Measurements from ENCODE around the gene SGSM1.

Gene SGSM1

GRCh38 chr22:24969560-24970301 is 163.7 kb downstream of the SGSM1 start:
- no peaks in the 10 kb centered on the region for H3K4me1 ChIP-seq (ENCODE audit: insufficient read depth, low read length, poor library complexity, severe bottlenecking)
- no peaks in the 10 kb centered on the region for H3F3A ChIP-seq (ENCODE audit: low read depth)
- no peak overlapping the region for H3K9ac ChIP-seq (ENCODE audit: low read depth, low read length, poor library complexity, severe bottlenecking)
- H3K4me2 ChIP-seq (ENCODE audit: low read depth, low read length, poor library complexity, severe bottlenecking): no peak overlapping the region
- no peaks in the 10 kb centered on the region for H3K36me3 ChIP-seq (ENCODE audit: insufficient read depth, low read length)
- no peak overlapping the region for H3K4me3 ChIP-seq (ENCODE audit: low read length, poor library complexity, severe bottlenecking)
- H3K79me2 ChIP-seq (ENCODE audit: insufficient read depth, low read length): no peaks in the 10 kb centered on the region
- no peaks in the 10 kb centered on the region for H3K9me2 ChIP-seq (replicated peaks; ENCODE audit: low read depth, low read length)
- no peaks in the 10 kb centered on the region for H4K20me1 ChIP-seq (ENCODE audit: insufficient read depth, low read length, poor library complexity, severe bottlenecking)
- no peak overlapping the region for H2AFZ ChIP-seq (ENCODE audit: low read length)
- H3K27me3 ChIP-seq (ENCODE audit: insufficient read depth, low read length, poor library complexity, severe bottlenecking): no peaks in the 10 kb centered on the region
- TF ChIP-seq EZH2phosphoT487 (IDR thresholded peaks at IDR 0.05; ENCODE audit: borderline replicate concordance) (no peak), CTCF (conservative IDR thresholded peaks at IDR 0.05; ENCODE audit: low read length) (no peak)
- no peaks in the 10 kb centered on the region for H3K9me3 ChIP-seq (ENCODE audit: insufficient read depth, low read depth, low read length)

- no peaks in the 10 kb centered on the region for H3F3A ChIP-seq (ENCODE audit: low read depth)
- no peak for TF ChIP-seq EZH2phosphoT487 (IDR thresholded peaks at IDR 0.05; ENCODE audit: borderline replicate concordance)
- TF ChIP-seq CTCF (conservative IDR thresholded peaks at IDR 0.05; ENCODE audit: low read length): no peak
- no peaks in the 10 kb centered on the region for H3K4me1 ChIP-seq (ENCODE audit: insufficient read depth, low read length, poor library complexity, severe bottlenecking)
- no peaks in the 10 kb centered on the region for H3K79me2 ChIP-seq (ENCODE audit: insufficient read depth, low read length)
- H3K9me2 ChIP-seq (replicated peaks; ENCODE audit: low read depth, low read length): no peaks in the 10 kb centered on the region
- no peak overlapping the region for H3K9ac ChIP-seq (ENCODE audit: low read depth, low read length, poor library complexity, severe bottlenecking)
- no peaks in the 10 kb centered on the region for H4K20me1 ChIP-seq (ENCODE audit: insufficient read depth, low read length, poor library complexity, severe bottlenecking)
- no peak overlapping the region for H3K4me3 ChIP-seq (ENCODE audit: low read length, poor library complexity, severe bottlenecking)
- no peaks in the 10 kb centered on the region for H3K9me3 ChIP-seq (ENCODE audit: insufficient read depth, low read depth, low read length)
- H3K27me3 ChIP-seq (ENCODE audit: insufficient read depth, low read length, poor library complexity, severe bottlenecking): no peaks in the 10 kb centered on the region
- H3K4me2 ChIP-seq (ENCODE audit: low read depth, low read length, poor library complexity, severe bottlenecking): no peak overlapping the region
- H2AFZ ChIP-seq (ENCODE audit: low read length): no peak overlapping the region
- no peaks in the 10 kb centered on the region for H3K36me3 ChIP-seq (ENCODE audit: insufficient read depth, low read length)
These were observed 166.4 kb downstream of the SGSM1 start for GRCh38 chr22:24972369-24972768.

GRCh38 chr22:24973872-24974271 is 167.9 kb downstream of the SGSM1 start:
- Histone ChIP-seq H3K9me3 (ENCODE audit: insufficient read depth, low read depth, low read length) (no peaks in the 10 kb centered on the region), H3K36me3 (ENCODE audit: insufficient read depth, low read length) (no peaks in the 10 kb centered on the region), H2AFZ (ENCODE audit: low read length) (no peak overlapping the region), H3K4me3 (ENCODE audit: low read length, poor library complexity, severe bottlenecking) (no peak overlapping the region), H4K20me1 (ENCODE audit: insufficient read depth, low read length, poor library complexity, severe bottlenecking) (no peaks in the 10 kb centered on the region), H3K4me2 (ENCODE audit: low read depth, low read length, poor library complexity, severe bottlenecking) (no peak overlapping the region), H3K4me1 (ENCODE audit: insufficient read depth, low read length, poor library complexity, severe bottlenecking) (no peaks in the 10 kb centered on the region), H3K79me2 (ENCODE audit: insufficient read depth, low read length) (no peaks in the 10 kb centered on the region), H3K27me3 (ENCODE audit: insufficient read depth, low read length, poor library complexity, severe bottlenecking) (no peaks in the 10 kb centered on the region), H3F3A (ENCODE audit: low read depth) (no peaks in the 10 kb centered on the region), H3K9me2 (replicated peaks; ENCODE audit: low read depth, low read length) (no peaks in the 10 kb centered on the region), H3K9ac (ENCODE audit: low read depth, low read length, poor library complexity, severe bottlenecking) (no peak overlapping the region)
- TF ChIP-seq CTCF (conservative IDR thresholded peaks at IDR 0.05; ENCODE audit: low read length): no peak
- no peak for TF ChIP-seq EZH2phosphoT487 (IDR thresholded peaks at IDR 0.05; ENCODE audit: borderline replicate concordance)
